ENCODE data around the gene BCAS3. TPM values are rescaled to one million over a fixed set of nuclear protein-coding genes. Genes with fewer than 3 reads are reported as not detected.

The BCAS3 gene
- total RNA-seq, 4 donors from 2014 or later = 21.7 to 42.2 (median 23.0) TPM

DNA sequence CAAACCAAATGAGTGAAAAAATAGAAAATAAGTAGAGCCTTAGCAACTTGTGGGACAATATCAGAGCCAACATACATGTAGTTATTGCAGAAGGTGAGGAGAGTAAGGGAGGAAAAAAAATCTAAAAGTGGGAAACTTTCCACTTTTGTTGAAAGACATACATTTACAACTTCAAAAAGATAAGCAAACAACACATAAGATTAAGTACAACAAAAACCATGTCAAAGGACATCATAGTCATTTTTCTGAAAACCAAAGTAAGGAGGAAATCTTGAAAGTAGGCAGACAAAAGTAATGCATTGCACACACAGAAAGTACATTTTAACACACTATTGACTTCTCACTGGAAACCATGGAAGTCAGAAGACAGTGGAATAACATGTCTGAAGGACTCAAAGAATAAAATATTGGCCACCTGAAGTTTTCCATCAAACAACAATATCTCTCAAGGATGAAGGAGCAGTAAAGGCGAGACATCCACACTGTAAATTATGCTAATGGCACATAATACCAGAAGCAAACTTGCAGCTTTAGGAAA is 291.9 kb downstream of the BCAS3 start:
- TF ChIP-seq, protein P1, sequence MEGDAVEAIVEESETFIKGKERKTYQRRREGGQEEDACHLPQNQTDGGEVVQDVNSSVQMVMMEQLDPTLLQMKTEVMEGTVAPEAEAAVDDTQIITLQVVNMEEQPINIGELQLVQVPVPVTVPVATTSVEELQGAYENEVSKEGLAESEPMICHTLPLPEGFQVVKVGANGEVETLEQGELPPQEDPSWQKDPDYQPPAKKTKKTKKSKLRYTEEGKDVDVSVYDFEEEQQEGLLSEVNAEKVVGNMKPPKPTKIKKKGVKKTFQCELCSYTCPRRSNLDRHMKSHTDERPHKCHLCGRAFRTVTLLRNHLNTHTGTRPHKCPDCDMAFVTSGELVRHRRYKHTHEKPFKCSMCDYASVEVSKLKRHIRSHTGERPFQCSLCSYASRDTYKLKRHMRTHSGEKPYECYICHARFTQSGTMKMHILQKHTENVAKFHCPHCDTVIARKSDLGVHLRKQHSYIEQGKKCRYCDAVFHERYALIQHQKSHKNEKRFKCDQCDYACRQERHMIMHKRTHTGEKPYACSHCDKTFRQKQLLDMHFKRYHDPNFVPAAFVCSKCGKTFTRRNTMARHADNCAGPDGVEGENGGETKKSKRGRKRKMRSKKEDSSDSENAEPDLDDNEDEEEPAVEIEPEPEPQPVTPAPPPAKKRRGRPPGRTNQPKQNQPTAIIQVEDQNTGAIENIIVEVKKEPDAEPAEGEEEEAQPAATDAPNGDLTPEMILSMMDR (IDR thresholded peaks at IDR 0.05; ENCODE audit: low read depth) = no peak

DNA sequence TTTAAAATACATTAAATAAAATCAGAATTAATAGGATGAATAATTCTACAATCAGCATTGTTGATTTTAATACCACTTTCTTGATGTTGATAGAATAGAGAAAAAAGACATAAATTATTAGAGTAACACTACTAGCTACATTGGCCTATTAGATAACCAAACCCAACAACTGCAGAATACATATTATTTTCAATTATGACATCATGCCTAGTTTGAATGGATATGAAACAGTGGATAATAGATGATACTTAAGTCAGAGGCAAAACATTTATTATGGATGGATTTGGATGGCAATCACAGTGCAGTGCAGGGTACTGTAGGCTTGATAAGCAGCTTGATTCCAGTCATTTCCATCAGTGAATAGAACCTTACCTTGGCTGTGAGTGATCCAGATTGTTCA is 293.1 kb downstream of the BCAS3 start:
- TF ChIP-seq, protein P1 (IDR thresholded peaks at IDR 0.05; ENCODE audit: low read depth) = no peak

DNA sequence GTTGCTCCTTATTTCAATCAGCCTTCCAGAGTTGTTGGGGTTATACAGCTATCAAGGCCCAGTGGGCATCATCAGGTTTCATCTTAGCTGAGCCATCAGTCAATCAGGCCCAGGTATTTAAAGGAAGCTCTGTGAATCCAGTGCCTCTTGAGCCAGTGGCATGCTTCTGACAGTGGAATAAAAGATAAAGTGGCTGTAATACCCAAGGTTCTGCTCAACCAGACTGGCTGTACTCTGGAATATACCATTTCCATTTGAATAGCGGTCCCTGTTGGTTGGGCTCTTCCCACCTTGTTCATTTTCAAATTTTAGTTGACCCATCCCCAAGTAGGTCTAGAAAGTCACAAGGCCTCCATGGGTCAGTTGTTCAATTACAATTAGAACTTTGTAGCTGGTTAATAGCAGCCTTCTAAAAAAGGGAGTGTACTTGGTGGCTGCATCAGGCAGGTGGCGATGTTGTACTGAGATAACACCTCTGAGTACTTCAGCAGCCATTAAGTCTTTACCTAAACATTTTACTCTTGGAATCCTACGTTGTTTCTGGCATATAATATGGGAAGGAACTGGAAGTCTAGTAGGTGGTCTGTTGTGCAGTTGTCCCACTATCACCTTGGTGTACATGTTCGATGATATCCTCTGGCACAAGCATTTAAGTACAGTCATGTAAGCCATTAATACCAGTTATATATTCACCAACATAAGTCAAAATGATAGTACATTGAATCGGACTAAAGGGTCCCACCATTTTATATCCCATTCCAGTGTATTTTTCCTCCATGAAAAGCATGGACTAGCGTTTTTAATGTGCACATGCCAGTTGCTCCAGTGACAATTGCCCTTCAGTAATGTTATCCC is 294.1 kb downstream of the BCAS3 start:
- TF ChIP-seq, protein P1 (IDR thresholded peaks at IDR 0.05; ENCODE audit: low read depth) = no peak

DNA sequence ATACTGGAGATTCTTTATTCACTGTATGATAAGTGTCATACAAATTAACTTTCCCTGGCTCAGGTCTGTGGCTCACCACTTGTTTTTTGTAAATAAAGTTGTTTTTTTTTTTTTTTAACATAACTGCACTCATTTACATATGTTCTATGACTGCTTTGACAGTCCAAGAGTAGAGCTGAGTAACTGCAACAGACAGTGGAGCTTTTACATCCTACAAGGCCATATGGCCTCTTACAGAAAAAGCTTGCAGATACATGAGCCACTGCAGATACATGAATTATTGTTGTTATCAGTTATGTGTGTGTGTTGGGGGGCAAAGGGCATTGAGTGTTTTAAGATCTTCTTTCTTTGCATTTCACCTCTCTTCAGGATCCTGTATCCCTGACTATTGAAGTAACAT is 311.7 kb downstream of the BCAS3 start:
- TF ChIP-seq, protein P1 (IDR thresholded peaks at IDR 0.05; ENCODE audit: low read depth) = no peak

DNA sequence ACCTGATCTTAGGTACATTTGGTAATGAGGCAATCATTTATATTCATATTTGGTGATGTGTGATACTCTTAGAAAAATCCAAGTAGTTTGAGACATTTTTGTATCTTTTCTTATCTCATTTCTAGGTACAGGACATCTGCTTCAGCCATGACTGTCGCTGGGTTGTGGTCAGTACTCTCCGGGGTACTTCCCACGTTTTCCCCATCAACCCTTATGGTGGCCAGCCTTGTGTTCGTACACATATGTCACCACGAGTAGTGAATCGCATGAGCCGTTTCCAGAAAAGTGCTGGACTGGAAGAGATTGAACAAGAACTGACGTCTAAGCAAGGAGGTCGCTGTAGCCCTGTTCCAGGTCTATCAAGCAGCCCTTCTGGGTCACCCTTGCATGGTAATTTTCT is 312.2 kb downstream of the BCAS3 start:
- TF ChIP-seq, protein P1 (IDR thresholded peaks at IDR 0.05; ENCODE audit: low read depth) = no peak

DNA sequence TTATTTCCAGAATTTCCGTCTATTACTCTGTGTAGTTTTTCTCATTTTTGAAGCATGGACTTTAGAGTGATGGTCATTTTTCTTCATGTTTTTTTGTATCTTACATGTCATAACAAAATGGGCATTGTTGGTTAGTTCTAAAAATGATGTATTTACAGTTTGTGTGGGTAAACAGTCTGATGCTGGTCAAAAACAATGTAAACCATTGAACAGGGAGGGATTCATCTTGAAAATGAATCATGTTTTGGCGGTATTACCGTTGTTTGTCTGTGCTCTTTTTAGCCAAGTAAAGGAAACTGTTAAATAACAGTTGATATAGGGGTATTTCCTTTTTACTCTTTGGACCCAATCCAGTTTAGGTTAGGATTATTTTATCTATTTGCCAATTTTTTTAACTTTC is 315.8 kb downstream of the BCAS3 start:
- TF ChIP-seq, protein P1 (IDR thresholded peaks at IDR 0.05; ENCODE audit: low read depth) = no peak

DNA sequence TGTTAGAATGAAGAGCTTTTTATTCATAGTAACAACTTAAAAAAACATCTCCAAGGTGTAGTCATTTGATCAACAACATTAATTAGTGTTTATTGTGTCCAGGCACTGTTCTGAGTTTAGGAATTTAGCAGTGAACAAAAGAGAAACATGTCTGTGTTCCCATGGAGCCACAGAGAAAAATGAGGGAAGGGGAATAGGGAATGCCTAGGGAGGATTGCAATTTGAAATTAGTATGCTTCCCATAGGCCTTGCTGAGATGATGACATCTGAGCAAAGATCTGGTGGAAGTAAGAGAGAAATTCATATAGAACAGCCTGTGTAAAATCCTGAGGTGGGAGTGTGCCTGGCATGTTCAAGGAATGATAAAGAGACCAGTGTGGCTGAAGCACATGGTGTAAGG is 318.0 kb downstream of the BCAS3 start:
- TF ChIP-seq, protein P1 (IDR thresholded peaks at IDR 0.05; ENCODE audit: low read depth) = no peak
